Measurements from ENCODE around the gene RAB29.

The RAB29 gene

GRCh38 chr1:205786601-205787000, 11.3 kb upstream of the RAB29 start:
- Mint-ChIP-seq H3K9me3 (no peaks in the 10 kb centered on the region), H3K27me3 (no peaks in the 10 kb centered on the region), H3K4me1 (peaks cover under 1% of the 10 kb centered on the region), H3K4me3 (no peak overlapping the region), H3K36me3 (peaks cover 11% of the 10 kb centered on the region), H3K27ac (no peak overlapping the region)
- DNase-seq (ENCODE audit: low spot score in 2 of 2) (no peak), ATAC-seq (ENCODE audit: low read depth) (no peak)

DNA sequence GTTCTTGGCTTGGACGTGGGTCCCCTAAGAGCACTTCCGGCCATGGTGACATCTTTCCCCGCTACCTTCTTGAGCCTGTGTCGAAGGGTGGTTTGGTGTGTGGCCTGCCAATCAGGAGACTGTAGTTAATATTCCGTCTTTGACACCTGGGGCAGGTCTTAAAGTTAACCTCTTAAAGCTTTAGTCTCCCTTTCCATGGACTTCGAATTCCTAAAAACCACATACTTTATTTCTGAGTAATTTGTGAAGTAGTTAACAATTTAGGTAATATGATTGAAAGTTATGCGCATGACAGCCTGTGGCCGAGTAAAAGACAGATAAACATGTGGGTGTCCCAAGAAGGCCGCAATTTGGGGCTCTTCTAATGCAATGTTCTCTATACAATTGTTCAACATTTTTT, 10.2 kb upstream of the RAB29 start:
- no peak overlapping the region for H3K27ac Mint-ChIP-seq
- H3K27me3 Mint-ChIP-seq: no peaks in the 10 kb centered on the region
- H3K4me3 Mint-ChIP-seq: no peak overlapping the region
- peaks cover 9% of the 10 kb centered on the region for H3K36me3 Mint-ChIP-seq
- H3K4me1 Mint-ChIP-seq: no peaks in the 10 kb centered on the region
- ATAC-seq (ENCODE audit: low read depth): no peak
- DNase-seq (ENCODE audit: low spot score in 2 of 2): no peak
- H3K9me3 Mint-ChIP-seq: no peaks in the 10 kb centered on the region

GRCh38 chr1:205783904-205784303, 8.6 kb upstream of the RAB29 start:
- H3K9me3 Mint-ChIP-seq: no peaks in the 10 kb centered on the region
- H3K27ac Mint-ChIP-seq: no peak overlapping the region
- no peaks in the 10 kb centered on the region for H3K4me1 Mint-ChIP-seq
- no peaks in the 10 kb centered on the region for H3K27me3 Mint-ChIP-seq
- DNase-seq (ENCODE audit: low spot score in 2 of 2) (no peak), ATAC-seq (ENCODE audit: low read depth) (no peak)
- H3K36me3 Mint-ChIP-seq: no peaks in the 10 kb centered on the region
- H3K4me3 Mint-ChIP-seq: no peak overlapping the region

DNA sequence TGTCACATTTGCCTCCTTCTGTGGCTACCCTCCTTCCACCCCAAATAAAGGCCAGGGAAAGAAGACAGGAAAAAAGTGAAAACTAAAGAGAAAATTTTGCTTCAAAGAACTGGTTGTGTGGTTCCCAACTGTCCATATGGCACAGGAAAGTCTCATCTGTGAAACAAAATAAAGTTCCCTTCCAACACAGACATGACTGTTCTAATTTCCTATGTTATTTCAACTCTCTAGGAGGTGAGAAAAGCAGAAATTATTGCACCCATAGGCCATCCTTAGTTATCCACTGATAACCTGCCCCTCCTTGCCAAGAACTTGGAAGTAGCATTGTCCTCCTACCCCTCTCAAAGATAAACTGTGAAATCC, 8.1 kb upstream of the RAB29 start:
- ATAC-seq (ENCODE audit: low read depth) (no peak), DNase-seq (ENCODE audit: low spot score in 2 of 2) (no peak)
- Mint-ChIP-seq H3K4me3 (no peak overlapping the region), H3K36me3 (no peaks in the 10 kb centered on the region), H3K27ac (no peak overlapping the region), H3K9me3 (no peaks in the 10 kb centered on the region), H3K27me3 (no peaks in the 10 kb centered on the region), H3K4me1 (no peaks in the 10 kb centered on the region)

DNA sequence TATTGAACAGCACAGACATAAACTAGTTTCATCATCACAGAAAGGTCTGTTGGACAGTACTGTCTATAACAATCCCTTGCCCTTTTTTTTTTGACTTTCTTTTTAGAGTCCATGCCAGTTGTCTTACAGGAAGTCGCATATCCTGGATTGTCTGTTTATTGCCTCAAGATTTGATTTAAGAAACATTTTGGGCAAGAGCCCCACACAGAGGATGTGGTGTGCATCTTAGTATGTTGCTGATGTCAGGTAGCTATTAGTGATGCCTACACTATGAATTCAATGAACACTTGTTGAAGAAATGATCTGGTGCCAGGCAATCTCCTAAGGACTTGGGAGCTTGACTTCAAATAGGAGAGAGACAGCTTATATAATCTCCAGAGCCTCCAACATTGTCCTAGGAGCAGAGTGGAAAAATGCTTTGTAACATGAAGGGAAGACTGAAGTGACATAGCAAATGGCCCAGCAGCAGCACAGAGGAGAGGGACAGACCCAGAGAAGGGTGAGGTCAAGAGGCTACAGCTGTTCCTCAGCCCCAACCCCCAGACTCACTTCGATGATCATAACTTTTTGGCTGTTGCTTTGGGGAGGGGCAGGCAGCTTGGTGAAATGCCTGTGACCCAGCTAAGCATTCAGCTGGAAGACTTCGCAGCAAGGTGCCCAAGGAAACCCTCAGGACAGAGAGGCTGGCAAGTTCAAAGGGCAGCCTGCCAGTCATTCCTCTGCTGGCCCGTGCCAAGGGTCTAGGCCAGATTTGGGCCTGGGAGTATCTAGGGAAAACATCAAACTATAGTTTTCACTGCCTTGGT, 7.5 kb upstream of the RAB29 start:
- Mint-ChIP-seq H3K27me3 (no peaks in the 10 kb centered on the region), H3K27ac (no peak overlapping the region), H3K9me3 (no peaks in the 10 kb centered on the region), H3K4me3 (no peak overlapping the region), H3K4me1 (peaks cover 4% of the 10 kb centered on the region), H3K36me3 (no peaks in the 10 kb centered on the region)
- DNase-seq (ENCODE audit: low spot score in 2 of 2) (no peak), ATAC-seq (ENCODE audit: low read depth) (no peak)

GRCh38 chr1:205780335-205780734, 5.1 kb upstream of the RAB29 start:
- no peaks in the 10 kb centered on the region for H3K27me3 Mint-ChIP-seq
- ATAC-seq (ENCODE audit: low read depth) (no peak), DNase-seq (ENCODE audit: low spot score in 2 of 2) (no peak)
- no peak overlapping the region for H3K27ac Mint-ChIP-seq
- H3K4me3 Mint-ChIP-seq: no peak overlapping the region
- H3K36me3 Mint-ChIP-seq: no peaks in the 10 kb centered on the region
- no peaks in the 10 kb centered on the region for H3K9me3 Mint-ChIP-seq
- peaks cover 11% of the 10 kb centered on the region for H3K4me1 Mint-ChIP-seq

DNA sequence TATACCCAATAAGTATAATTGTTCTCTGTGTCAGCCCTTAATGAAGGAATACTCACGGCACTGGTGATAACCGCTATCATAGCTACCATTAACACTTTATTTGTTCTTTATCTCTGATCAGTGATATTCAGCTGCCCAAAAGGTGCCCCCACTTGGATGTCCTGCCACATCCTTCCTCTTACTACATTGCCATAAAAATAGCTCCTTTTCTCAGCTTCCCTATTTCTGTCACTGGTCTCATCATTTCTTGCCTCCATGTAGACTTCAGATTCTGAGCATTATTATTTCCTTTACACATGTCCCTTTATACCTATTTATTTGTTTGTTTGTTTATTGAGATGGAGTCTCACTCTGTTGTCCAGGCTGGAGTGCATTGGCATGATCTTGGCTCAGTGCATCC, 2.7 kb upstream of the RAB29 start:
- DNase-seq (ENCODE audit: low spot score in 2 of 2) (no peak), ATAC-seq (ENCODE audit: low read depth) (no peak)
- Mint-ChIP-seq H3K4me3 (no peak overlapping the region), H3K27me3 (no peaks in the 10 kb centered on the region), H3K9me3 (no peaks in the 10 kb centered on the region), H3K36me3 (no peaks in the 10 kb centered on the region), H3K27ac (no peak overlapping the region), H3K4me1 (peaks cover 19% of the 10 kb centered on the region)

DNA sequence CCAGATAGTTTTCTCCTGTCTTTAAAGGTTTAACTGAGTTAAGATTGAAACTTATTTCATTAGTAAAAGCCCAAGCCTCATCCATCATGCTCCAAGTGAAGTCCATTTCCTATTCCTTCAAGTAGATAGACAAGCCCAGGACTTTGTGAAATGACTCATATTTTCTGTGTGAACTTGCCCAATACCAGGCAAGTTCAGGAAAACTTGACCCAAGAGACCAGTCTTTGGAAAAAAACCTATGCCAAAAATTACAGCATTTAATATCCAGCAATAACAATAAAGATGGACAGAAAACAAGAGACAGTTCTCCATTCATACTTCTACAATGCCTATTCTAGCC, 405 bp upstream of the RAB29 start:
- Mint-ChIP-seq H3K36me3 (peaks cover 3% of the 10 kb centered on the region), H3K9me3 (no peaks in the 10 kb centered on the region), H3K4me3 (peak overlapping the region; percentile 89), H3K4me1 (peaks cover 32% of the 10 kb centered on the region), H3K27me3 (no peaks in the 10 kb centered on the region), H3K27ac (peak overlapping the region; percentile 97)
- ATAC-seq (ENCODE audit: low read depth) (no peak), DNase-seq (ENCODE audit: low spot score in 2 of 2) (no peak)

GRCh38 chr1:205774198-205775014, 876 bp downstream of the RAB29 start:
- no peaks in the 10 kb centered on the region for H3K9me3 Mint-ChIP-seq
- H3K36me3 Mint-ChIP-seq: peaks cover 12% of the 10 kb centered on the region
- DNase-seq (ENCODE audit: low spot score in 2 of 2) (peak; percentile 14 to 39), ATAC-seq (ENCODE audit: low read depth) (peak; percentile 7)
- peak overlapping the region; percentile 97 for H3K27ac Mint-ChIP-seq
- H3K4me3 Mint-ChIP-seq: peak overlapping the region; percentile 89
- H3K4me1 Mint-ChIP-seq: peaks cover 32% of the 10 kb centered on the region
- no peaks in the 10 kb centered on the region for H3K27me3 Mint-ChIP-seq

DNA sequence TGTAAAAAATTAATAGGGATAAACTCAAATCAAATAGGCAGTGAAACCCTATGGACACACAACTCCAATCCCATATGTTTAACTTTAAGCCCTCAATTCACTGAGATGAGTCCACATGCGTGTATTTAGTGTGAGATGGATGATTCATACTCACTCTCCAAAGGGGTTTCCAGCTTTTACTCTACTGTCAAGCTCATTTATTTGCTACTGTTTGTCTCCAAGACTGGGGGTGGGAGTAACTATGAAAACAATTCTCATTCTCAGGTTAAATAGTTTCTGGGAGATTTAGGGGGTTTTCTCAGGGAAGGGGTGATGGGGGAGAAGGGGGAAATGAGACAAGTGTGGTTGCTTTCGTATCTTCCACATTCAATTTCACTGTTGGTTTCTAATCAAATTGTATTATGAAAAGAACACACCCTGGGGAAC, 2.7 kb downstream of the RAB29 start:
- peaks cover 25% of the 10 kb centered on the region for H3K4me1 Mint-ChIP-seq
- H3K27me3 Mint-ChIP-seq: no peaks in the 10 kb centered on the region
- H3K4me3 Mint-ChIP-seq: peak overlapping the region; percentile 32
- H3K36me3 Mint-ChIP-seq: peaks cover 18% of the 10 kb centered on the region
- DNase-seq (ENCODE audit: low spot score in 2 of 2) (peak in 1 of 2 donors; percentile 33), ATAC-seq (ENCODE audit: low read depth) (peak; percentile 25)
- peak overlapping the region; percentile 97 for H3K27ac Mint-ChIP-seq
- H3K9me3 Mint-ChIP-seq: no peaks in the 10 kb centered on the region

GRCh38 chr1:205770618-205771017, 4.7 kb downstream of the RAB29 start:
- H3K4me1 Mint-ChIP-seq: peaks cover 27% of the 10 kb centered on the region

DNA sequence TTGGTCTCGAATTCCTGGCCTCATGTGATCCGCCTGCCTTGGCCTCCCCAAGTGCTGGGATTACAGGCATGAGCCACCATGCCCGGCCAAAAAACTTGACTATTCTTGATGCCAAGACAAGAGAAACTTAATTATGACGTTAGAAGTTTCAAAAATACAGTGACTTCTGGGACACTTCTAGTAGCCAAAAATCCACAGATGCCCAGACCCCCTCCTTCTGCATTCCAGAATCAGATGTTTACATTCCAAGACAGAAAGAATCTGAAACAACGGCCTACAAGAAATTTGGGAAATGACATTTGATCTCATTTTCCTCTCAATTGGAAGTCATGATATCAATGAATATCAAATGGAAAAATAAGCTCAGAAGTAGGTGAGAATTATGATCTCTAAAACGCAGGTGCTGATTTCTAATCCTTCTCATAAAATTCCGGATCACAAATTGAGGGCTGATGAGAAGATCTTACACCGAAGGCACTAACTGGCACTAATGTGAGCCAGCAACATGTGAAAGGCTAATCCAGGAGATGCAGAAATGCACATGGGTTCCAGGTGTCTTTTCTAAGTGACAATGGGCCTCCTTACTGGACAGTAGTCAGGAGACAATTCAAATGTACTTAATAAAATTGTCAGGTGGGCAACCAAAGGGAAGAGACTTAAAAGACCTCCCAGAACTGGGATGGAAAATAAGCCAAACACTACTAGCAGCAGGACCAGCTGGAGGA, 5.5 kb downstream of the RAB29 start:
- no peak for ATAC-seq (ENCODE audit: low read depth)
- peaks cover 24% of the 10 kb centered on the region for H3K4me1 Mint-ChIP-seq
- H3K27ac Mint-ChIP-seq: peak overlapping the region; percentile 97
- no peak overlapping the region for H3K4me3 Mint-ChIP-seq
- peaks cover 18% of the 10 kb centered on the region for H3K36me3 Mint-ChIP-seq
- no peak for DNase-seq (ENCODE audit: low spot score in 2 of 2)
- no peaks in the 10 kb centered on the region for H3K27me3 Mint-ChIP-seq
- no peaks in the 10 kb centered on the region for H3K9me3 Mint-ChIP-seq

More at GRCh38 chr1:205770618-205771017, 4.7 kb downstream of the RAB29 start:
- Mint-ChIP-seq H3K9me3 (no peaks in the 10 kb centered on the region), H3K36me3 (peaks cover 18% of the 10 kb centered on the region), H3K4me3 (no peak overlapping the region), H3K27ac (peak overlapping the region; percentile 97), H3K27me3 (no peaks in the 10 kb centered on the region)
- ATAC-seq (ENCODE audit: low read depth) (no peak), DNase-seq (ENCODE audit: low spot score in 2 of 2) (no peak)

DNA sequence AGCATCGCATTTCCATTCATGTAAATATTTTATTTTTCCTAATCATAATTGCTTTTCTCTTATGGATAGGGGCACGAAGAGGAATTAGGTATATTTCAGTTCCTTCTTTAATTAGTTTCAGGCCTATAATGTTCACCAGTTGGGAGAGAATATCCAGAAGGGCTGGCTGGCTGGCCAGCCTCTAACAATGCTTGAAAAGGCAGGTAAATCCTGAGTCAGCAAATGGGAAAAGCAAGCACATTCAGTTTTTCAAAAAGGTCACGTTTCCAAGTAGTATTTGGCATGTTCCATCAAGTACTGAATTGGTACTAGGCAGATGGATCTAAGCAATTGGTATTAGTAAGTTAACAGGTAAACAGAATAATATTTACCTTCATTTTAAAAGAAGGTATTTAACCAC, 8.0 kb downstream of the RAB29 start:
- no peak for ATAC-seq (ENCODE audit: low read depth)
- no peak for DNase-seq (ENCODE audit: low spot score in 2 of 2)
- H3K36me3 Mint-ChIP-seq: peaks cover 18% of the 10 kb centered on the region
- H3K4me3 Mint-ChIP-seq: no peak overlapping the region
- H3K27me3 Mint-ChIP-seq: no peaks in the 10 kb centered on the region
- no peaks in the 10 kb centered on the region for H3K9me3 Mint-ChIP-seq
- H3K4me1 Mint-ChIP-seq: peaks cover 9% of the 10 kb centered on the region
- H3K27ac Mint-ChIP-seq: peak overlapping the region; percentile 81

DNA sequence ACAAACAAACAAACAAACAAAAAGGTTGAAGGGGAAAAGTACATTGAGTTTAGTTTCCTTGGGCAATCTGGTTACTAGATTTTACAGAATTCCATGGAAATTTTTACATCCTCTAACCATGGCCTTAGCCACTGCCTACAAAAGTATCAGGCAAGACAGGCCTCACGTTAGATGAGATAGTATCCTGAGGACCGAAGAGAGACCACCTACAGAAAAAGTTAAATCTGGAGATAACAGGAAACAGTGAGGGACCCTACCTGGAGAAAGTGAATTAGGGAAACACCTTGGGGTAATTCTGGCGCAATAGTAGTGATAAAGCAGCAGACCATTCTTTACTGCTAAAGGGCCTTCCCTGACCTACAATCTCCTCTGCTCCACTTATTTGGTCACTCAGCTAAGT, 8.7 kb downstream of the RAB29 start:
- H3K4me3 Mint-ChIP-seq: no peak overlapping the region
- DNase-seq (ENCODE audit: low spot score in 2 of 2): no peak
- peaks cover 6% of the 10 kb centered on the region for H3K4me1 Mint-ChIP-seq
- H3K9me3 Mint-ChIP-seq: no peaks in the 10 kb centered on the region
- no peak for ATAC-seq (ENCODE audit: low read depth)
- H3K27ac Mint-ChIP-seq: peak overlapping the region; percentile 29
- peaks cover 18% of the 10 kb centered on the region for H3K36me3 Mint-ChIP-seq
- no peaks in the 10 kb centered on the region for H3K27me3 Mint-ChIP-seq
